Caco-2 (cell line): ENCODE measurements around the gene TRAPPC13. TPM values are rescaled to one million over a fixed set of nuclear protein-coding genes. Genes with fewer than 3 reads are reported as not detected.
A peak's percentile ranks its signal among the peaks of the same experiment; 100 is the strongest.

Experiments used
- BruUV-seq: library from RNA; stranded (reverse); fragments of 400-500 nt; replicated peaks from 2 replicates; lab custom pipeline; 2021; lab: Mats Ljungman, UMichigan
- CTCF ChIA-PET: fragments of 300-600 bp; sonication (Branson Sonifier 250); formaldehyde crosslinking; loops from one replicate; lab custom pipeline; 2022; ENCODE audit warnings: antibody characterized with exemption; lab: Charles Lee
- POLR2A ChIA-PET: fragments of 300-600 bp; sonication (Branson Sonifier 250); formaldehyde crosslinking; loops from one replicate; lab custom pipeline; 2022; ENCODE audit warnings: antibody characterized with exemption; lab: Charles Lee
- DNase-seq, 2 experiments: peaks; one replicate each; pipeline versions ENCODE4 v3.0.0 to v3.0.0-alpha.2; 2020 to 2022
- H3K27me3 ChIP-seq: replicated peaks from 2 replicates; pipeline ENCODE4 v1.6.0; 2011; ENCODE audit warnings: low read length; ENCODE audit not compliant: control insufficient read depth, insufficient read depth
- H3K36me3 ChIP-seq: 2 replicates; pipeline ENCODE4 v1.5.1; 2011; ENCODE audit warnings: low read length; ENCODE audit not compliant: control insufficient read depth, insufficient read depth
- H3K4me1 ChIP-seq: fragments of 250-450 bp; sonication (Bioruptor Pico); 2 replicates; pipeline ENCODE4 v1.5.1; 2020; ENCODE audit warnings: mild to moderate bottlenecking
- H3K4me3 ChIP-seq: 2 replicates; pipeline ENCODE4 v1.5.1; 2011; ENCODE audit warnings: low read depth, mild to moderate bottlenecking, control low read depth, low read length
- H3K9me3 ChIP-seq: fragments of 250-450 bp; sonication (Bioruptor Pico); 2 replicates; pipeline ENCODE4 v1.5.1; 2020; ENCODE audit warnings: mild to moderate bottlenecking, moderate library complexity
- H3K27ac Mint-ChIP-seq: one replicate; pipeline ENCODE4 v1.8.0; 2022; ENCODE audit warnings: mixed read lengths; ENCODE audit not compliant: unreplicated experiment
- H3K27me3 Mint-ChIP-seq: one replicate; pipeline ENCODE4 v1.8.0; 2022; ENCODE audit warnings: mixed read lengths; ENCODE audit not compliant: insufficient read depth, unreplicated experiment
- H3K36me3 Mint-ChIP-seq: one replicate; pipeline ENCODE4 v1.8.0; 2022; ENCODE audit warnings: mild to moderate bottlenecking, mixed read lengths; ENCODE audit not compliant: insufficient read depth, unreplicated experiment
- H3K4me1 Mint-ChIP-seq: one replicate; pipeline ENCODE4 v1.8.0; 2022; ENCODE audit warnings: low read depth, mixed read lengths; ENCODE audit not compliant: unreplicated experiment
- H3K4me3 Mint-ChIP-seq: one replicate; pipeline ENCODE4 v1.8.0; 2022; ENCODE audit warnings: mild to moderate bottlenecking, moderate library complexity, mixed read lengths; ENCODE audit not compliant: unreplicated experiment
- H3K9me3 Mint-ChIP-seq: one replicate; pipeline ENCODE4 v1.8.0; 2022; ENCODE audit warnings: mixed read lengths; ENCODE audit not compliant: unreplicated experiment
- CTCF ChIP-seq, 2 experiments: fragments of 200-600 bp in 1 of 2; IDR thresholded peaks; 1 replicate in 1 of 2; 2 replicates in 1 of 2; pipeline versions ENCODE4 v1.5.1 to v1.8.0; 2011 to 2022; ENCODE audit warnings: antibody characterized with exemption in 1 of 2, control low read depth in 1 of 2, inconsistent platforms in 1 of 2, low read depth in 1 of 2, low read length in 1 of 2, mild to moderate bottlenecking in 1 of 2, moderate library complexity in 1 of 2; ENCODE audit not compliant: insufficient read depth in 1 of 2, severe bottlenecking in 1 of 2, unreplicated experiment in 1 of 2
- intact Hi-C: fragments of 100-400 bp; cut with micrococcal nuclease; formaldehyde crosslinking; loops from one replicate; pipeline ENCODE4 v1.10.0; 2022; ENCODE audit not compliant: unreplicated experiment
- total RNA-seq: library from RNA; stranded (reverse); gene quantifications from 2 replicates; pipeline ENCODE4 v1.2.3, GENCODE V29; 2022

TRAPPC13 gene
- total RNA-seq, 1 experiment from 2014 or later = 19.6 TPM

- H3K9me3 ChIP-seq = no peaks in the 10 kb centered on the region
- no peaks in the 10 kb centered on the region for H3K36me3 ChIP-seq
- Mint-ChIP-seq H3K27ac (no peak overlapping the region), H3K27me3 (no peaks in the 10 kb centered on the region), H3K36me3 (peaks cover 22% of the 10 kb centered on the region), H3K9me3 (no peaks in the 10 kb centered on the region), H3K4me3 (no peak overlapping the region), H3K4me1 (peaks cover 8% of the 10 kb centered on the region)
- DNase-seq = peak in 1 of 2 experiments; percentile 38
- ChIA-PET POLR2A (no interaction called here), CTCF (interaction anchor here (0.6 kb wide), 1 partner anchor 52 kb away, joined by 3 read pairs; no protein-coding TSS in a partner anchor)
- no peaks in the 10 kb centered on the region for H3K27me3 ChIP-seq
- no TSS peak for BruUV-seq
- no peaks in the 10 kb centered on the region; the same call in 1 of the 2 replicates for H3K4me1 ChIP-seq
- peak; percentile 55 to 60 for TF ChIP-seq CTCF (IDR thresholded peaks at IDR 0.05; ENCODE audit: insufficient read depth in 1 of 2, low read depth in 1 of 2, low read length in 1 of 2, severe bottlenecking in 1 of 2, unreplicated experiment in 1 of 2)
- intact Hi-C loops = loop anchor here (2.0 to 5.0 kb wide), 2 partner anchors 13 to 53 kb away; no protein-coding TSS in a partner anchor
- no peak overlapping the region for H3K4me3 ChIP-seq
These were observed 39.1 kb downstream of the TRAPPC13 start for GRCh38 chr5:65663804-65664521.

GRCh38 chr5:65668696-65669095 lies 43.9 kb downstream of the TRAPPC13 start:
- Histone ChIP-seq H3K4me3 (no peak overlapping the region), H3K27me3 (no peaks in the 10 kb centered on the region), H3K36me3 (no peaks in the 10 kb centered on the region), H3K4me1 (no peaks in the 10 kb centered on the region; the same call in 1 of the 2 replicates), H3K9me3 (no peaks in the 10 kb centered on the region)
- DNase-seq = no peak
- intact Hi-C loops = no loop called here
- no peak for TF ChIP-seq CTCF (IDR thresholded peaks at IDR 0.05; ENCODE audit: insufficient read depth in 1 of 2, low read depth in 1 of 2, low read length in 1 of 2, severe bottlenecking in 1 of 2, unreplicated experiment in 1 of 2)
- Mint-ChIP-seq H3K4me1 (peaks cover 8% of the 10 kb centered on the region), H3K36me3 (peaks cover 8% of the 10 kb centered on the region), H3K4me3 (no peak overlapping the region), H3K27ac (no peak overlapping the region), H3K27me3 (no peaks in the 10 kb centered on the region), H3K9me3 (no peaks in the 10 kb centered on the region)
- BruUV-seq = no TSS peak
- POLR2A ChIA-PET = no interaction called here
- CTCF ChIA-PET = no interaction called here

GRCh38 chr5:65672796-65673195 lies 48.0 kb downstream of the TRAPPC13 start:
- Histone ChIP-seq H3K4me1 (no peaks in the 10 kb centered on the region), H3K4me3 (no peak overlapping the region), H3K9me3 (no peaks in the 10 kb centered on the region), H3K27me3 (no peaks in the 10 kb centered on the region), H3K36me3 (no peaks in the 10 kb centered on the region)
- DNase-seq = no peak
- intact Hi-C loops = no loop called here
- no peak for TF ChIP-seq CTCF (IDR thresholded peaks at IDR 0.05; ENCODE audit: insufficient read depth in 1 of 2, low read depth in 1 of 2, low read length in 1 of 2, severe bottlenecking in 1 of 2, unreplicated experiment in 1 of 2)
- POLR2A ChIA-PET = no interaction called here
- no peaks in the 10 kb centered on the region for H3K4me1 Mint-ChIP-seq
- BruUV-seq = no TSS peak
- no peaks in the 10 kb centered on the region for H3K9me3 Mint-ChIP-seq
- H3K27ac Mint-ChIP-seq = no peak overlapping the region
- no peak overlapping the region for H3K4me3 Mint-ChIP-seq
- H3K36me3 Mint-ChIP-seq = no peaks in the 10 kb centered on the region
- H3K27me3 Mint-ChIP-seq = no peaks in the 10 kb centered on the region
- CTCF ChIA-PET = interaction anchor here (0.5 kb wide), 1 partner anchor 1262 kb away, joined by 3 read pairs; no protein-coding TSS in a partner anchor
